OCI-LY1 (cell line): ENCODE results near the gene EMCN.

Experiments used
- H2AFZ ChIP-seq: fragments of 200-600 bp; sonication (generic), shearing (Covaris generic); 2 replicates; pipeline ENCODE4 v1.6.0; 2014; ENCODE audit warnings: antibody characterized with exemption, mild to moderate bottlenecking, low read length
- H3F3A ChIP-seq: fragments of 200-600 bp; sonication (generic), shearing (Covaris generic); 2 replicates; pipeline ENCODE4 v1.6.0; 2014; ENCODE audit warnings: mild to moderate bottlenecking, antibody characterized with exemption, low read length, moderate library complexity; ENCODE audit not compliant: insufficient read depth
- H3K27ac ChIP-seq: fragments of 200-600 bp; sonication (generic); 2 replicates; pipeline ENCODE4 v1.5.1; 2014; ENCODE audit warnings: low read length, mixed run types, mild to moderate bottlenecking, low read depth; ENCODE audit not compliant: poor library complexity, severe bottlenecking
- H3K27me3 ChIP-seq: fragments of 200-600 bp; sonication (generic); 2 replicates; pipeline ENCODE4 v1.6.0; 2014; ENCODE audit warnings: antibody characterized with exemption, mild to moderate bottlenecking, low read length, moderate library complexity; ENCODE audit not compliant: insufficient read depth
- H3K36me3 ChIP-seq: fragments of 200-600 bp; sonication (generic); 2 replicates; pipeline ENCODE4 v1.6.1; 2014; ENCODE audit warnings: mild to moderate bottlenecking, antibody characterized with exemption, low read length, moderate library complexity, mixed read lengths; ENCODE audit not compliant: insufficient read depth
- H3K4me1 ChIP-seq: fragments of 200-600 bp; sonication (generic); 2 replicates; pipeline ENCODE4 v1.5.1; 2014; ENCODE audit warnings: mild to moderate bottlenecking, low read length, moderate library complexity; ENCODE audit not compliant: insufficient read depth, severe bottlenecking
- H3K4me2 ChIP-seq: fragments of 200-600 bp; sonication (generic), shearing (Covaris generic); 2 replicates; pipeline ENCODE4 v1.6.1; 2014; ENCODE audit warnings: low read length
- H3K4me3 ChIP-seq: fragments of 200-600 bp; sonication (generic); 2 replicates; pipeline ENCODE4 v1.5.1; 2014; ENCODE audit warnings: low read length, low read depth, mild to moderate bottlenecking, mixed read lengths; ENCODE audit not compliant: poor library complexity, severe bottlenecking
- H3K79me2 ChIP-seq: fragments of 200-600 bp; shearing (Covaris generic); 2 replicates; pipeline ENCODE4 v1.6.1; 2016; ENCODE audit warnings: mixed run types, low read length, mixed read lengths; ENCODE audit not compliant: insufficient read depth
- H3K9ac ChIP-seq: fragments of 200-600 bp; sonication (generic), shearing (Covaris generic); 2 replicates; pipeline ENCODE4 v1.6.1; 2014; ENCODE audit warnings: mild to moderate bottlenecking, low read length, mixed read lengths
- H3K9me2 ChIP-seq: fragments of 200-600 bp; sonication (generic), shearing (Covaris generic); 2 replicates; pipeline ENCODE4 v1.6.1; 2014; ENCODE audit warnings: low read depth, mild to moderate bottlenecking, low read length, mixed read lengths
- H3K9me3 ChIP-seq: fragments of 200-600 bp; shearing (Covaris generic); 2 replicates; pipeline ENCODE4 v1.6.1; 2014; ENCODE audit warnings: low read length, mixed read lengths
- H4K20me1 ChIP-seq: fragments of 200-600 bp; sonication (generic), shearing (Covaris generic); 2 replicates; pipeline ENCODE4 v1.6.0; 2016; ENCODE audit warnings: mild to moderate bottlenecking, low read length; ENCODE audit not compliant: insufficient read depth
- EZH2 ChIP-seq: fragments of 200-600 bp; sonication (generic), shearing (Covaris generic); IDR thresholded peaks from 2 replicates; pipeline ENCODE4 v1.8.0; 2017; ENCODE audit warnings: borderline replicate concordance, mixed run types, mild to moderate bottlenecking, antibody characterized with exemption, low read length, moderate library complexity, mixed read lengths
- TF ChIP-seq, protein P1 (sequence below): fragments of 200-600 bp; sonication (generic), shearing (Covaris generic); IDR thresholded peaks from 2 replicates; pipeline ENCODE4 v1.5.1; 2017; ENCODE audit warnings: mild to moderate bottlenecking, antibody characterized with exemption, low read length, moderate library complexity, mixed read lengths

Gene EMCN

DNA sequence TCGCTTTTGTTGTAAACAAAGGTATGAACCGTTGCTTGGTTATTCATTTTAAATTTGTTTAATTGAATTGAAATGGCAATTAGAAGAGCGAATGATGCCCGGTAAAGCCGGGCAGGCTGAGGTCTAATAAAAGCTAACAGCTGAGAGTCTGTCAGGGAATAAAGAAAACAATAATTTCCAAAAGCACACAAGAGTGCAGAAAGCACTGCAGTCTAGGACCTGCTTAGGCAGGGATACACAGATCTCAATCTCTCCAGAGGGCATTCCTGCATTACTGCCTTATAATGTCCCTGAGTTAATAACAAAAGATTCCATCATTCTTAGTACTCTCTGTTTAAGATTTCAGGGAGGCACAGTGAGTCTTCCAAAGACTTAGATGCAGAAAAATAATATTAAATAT is 27.6 kb upstream of the EMCN start:
- H2AFZ ChIP-seq: no peak overlapping the region
- no peak overlapping the region for H3K4me3 ChIP-seq
- no peaks in the 10 kb centered on the region for H3K36me3 ChIP-seq
- TF ChIP-seq, protein P1, sequence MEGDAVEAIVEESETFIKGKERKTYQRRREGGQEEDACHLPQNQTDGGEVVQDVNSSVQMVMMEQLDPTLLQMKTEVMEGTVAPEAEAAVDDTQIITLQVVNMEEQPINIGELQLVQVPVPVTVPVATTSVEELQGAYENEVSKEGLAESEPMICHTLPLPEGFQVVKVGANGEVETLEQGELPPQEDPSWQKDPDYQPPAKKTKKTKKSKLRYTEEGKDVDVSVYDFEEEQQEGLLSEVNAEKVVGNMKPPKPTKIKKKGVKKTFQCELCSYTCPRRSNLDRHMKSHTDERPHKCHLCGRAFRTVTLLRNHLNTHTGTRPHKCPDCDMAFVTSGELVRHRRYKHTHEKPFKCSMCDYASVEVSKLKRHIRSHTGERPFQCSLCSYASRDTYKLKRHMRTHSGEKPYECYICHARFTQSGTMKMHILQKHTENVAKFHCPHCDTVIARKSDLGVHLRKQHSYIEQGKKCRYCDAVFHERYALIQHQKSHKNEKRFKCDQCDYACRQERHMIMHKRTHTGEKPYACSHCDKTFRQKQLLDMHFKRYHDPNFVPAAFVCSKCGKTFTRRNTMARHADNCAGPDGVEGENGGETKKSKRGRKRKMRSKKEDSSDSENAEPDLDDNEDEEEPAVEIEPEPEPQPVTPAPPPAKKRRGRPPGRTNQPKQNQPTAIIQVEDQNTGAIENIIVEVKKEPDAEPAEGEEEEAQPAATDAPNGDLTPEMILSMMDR: no peak
- TF ChIP-seq EZH2: no peak
- H3K27me3 ChIP-seq: no peaks in the 10 kb centered on the region
- no peaks in the 10 kb centered on the region for H3K79me2 ChIP-seq
- no peak overlapping the region for H3K9ac ChIP-seq
- no peaks in the 10 kb centered on the region for H4K20me1 ChIP-seq
- H3F3A ChIP-seq: no peaks in the 10 kb centered on the region
- no peak overlapping the region for H3K4me2 ChIP-seq
- no peaks in the 10 kb centered on the region for H3K9me3 ChIP-seq
- H3K4me1 ChIP-seq: no peaks in the 10 kb centered on the region
- H3K9me2 ChIP-seq: no peaks in the 10 kb centered on the region
- no peak overlapping the region for H3K27ac ChIP-seq

DNA sequence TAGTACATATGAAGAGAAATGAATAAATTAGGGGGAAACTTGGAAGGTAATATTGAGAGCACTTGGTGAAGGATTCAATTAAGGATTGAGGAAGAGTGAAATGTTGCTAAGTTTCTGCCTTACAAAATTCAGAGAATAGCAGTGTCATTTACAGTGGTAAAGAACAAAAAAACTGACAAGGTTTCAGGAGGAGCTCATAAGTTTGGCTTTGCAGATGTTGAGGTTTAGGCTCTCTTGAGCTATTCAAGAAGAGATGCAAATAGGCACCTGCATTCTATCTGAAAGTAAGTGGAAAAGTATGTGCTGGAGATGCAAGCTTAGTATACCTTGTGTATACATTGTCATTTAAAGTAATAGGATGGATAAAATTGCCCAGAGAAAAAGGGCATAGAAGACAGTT is 22.3 kb upstream of the EMCN start:
- Histone ChIP-seq H3K4me1 (no peaks in the 10 kb centered on the region), H3K4me3 (no peak overlapping the region), H3K4me2 (no peak overlapping the region), H3K36me3 (no peaks in the 10 kb centered on the region), H2AFZ (no peak overlapping the region), H3K79me2 (no peaks in the 10 kb centered on the region), H3K9me3 (no peaks in the 10 kb centered on the region), H3K27me3 (no peaks in the 10 kb centered on the region), H3K9me2 (no peaks in the 10 kb centered on the region), H3F3A (no peaks in the 10 kb centered on the region), H3K27ac (no peak overlapping the region), H3K9ac (no peak overlapping the region), H4K20me1 (no peaks in the 10 kb centered on the region)
- TF ChIP-seq EZH2: no peak
- TF ChIP-seq, protein P1: no peak

DNA sequence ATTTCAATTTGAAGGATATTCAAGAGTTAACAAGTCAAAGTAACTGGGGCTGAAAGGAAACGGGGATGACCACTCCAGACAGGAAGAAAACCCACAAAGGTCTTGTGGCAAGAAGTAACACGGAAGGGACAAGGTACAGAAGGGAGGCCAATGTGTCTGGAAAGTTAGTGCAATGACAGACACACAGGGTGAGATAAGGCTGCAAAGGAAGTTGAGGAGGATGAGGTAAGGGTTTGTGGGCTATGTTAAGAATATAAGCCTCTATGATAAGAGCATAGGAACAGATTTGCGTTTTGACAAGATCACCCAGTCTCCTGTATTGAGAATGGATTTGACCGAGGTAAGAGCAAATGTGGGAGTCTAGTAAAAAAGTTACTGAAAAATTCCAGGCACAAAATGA is 21.9 kb upstream of the EMCN start:
- Histone ChIP-seq H3K27ac (no peak overlapping the region), H3K4me2 (no peak overlapping the region)

More for the DNA sequence above, 21.9 kb upstream of the EMCN start:
- Histone ChIP-seq H3K9me3 (no peaks in the 10 kb centered on the region), H3K4me3 (no peak overlapping the region), H3F3A (no peaks in the 10 kb centered on the region), H3K36me3 (no peaks in the 10 kb centered on the region), H3K79me2 (no peaks in the 10 kb centered on the region), H4K20me1 (no peaks in the 10 kb centered on the region), H3K4me1 (no peaks in the 10 kb centered on the region), H3K27me3 (no peaks in the 10 kb centered on the region), H2AFZ (no peak overlapping the region), H3K9me2 (no peaks in the 10 kb centered on the region), H3K9ac (no peak overlapping the region)
- TF ChIP-seq EZH2: no peak
- TF ChIP-seq, protein P1: no peak
